HG03457 (cell line): ENCODE results near the gene LHFPL3.
"Not testable (repeated sequence)": the region's sequence is repeated elsewhere in the genome, so short reads cannot be mapped to it uniquely, and the experiment has no call there.

ENCODE experiments used
- ATAC-seq: cut with Tn5 transposase; IDR thresholded peaks from one replicate; pipeline ENCODE4 v1.9.1; 2021; ENCODE audit warnings: moderate number of reproducible peaks; ENCODE audit not compliant: unreplicated experiment

The LHFPL3 gene

DNA sequence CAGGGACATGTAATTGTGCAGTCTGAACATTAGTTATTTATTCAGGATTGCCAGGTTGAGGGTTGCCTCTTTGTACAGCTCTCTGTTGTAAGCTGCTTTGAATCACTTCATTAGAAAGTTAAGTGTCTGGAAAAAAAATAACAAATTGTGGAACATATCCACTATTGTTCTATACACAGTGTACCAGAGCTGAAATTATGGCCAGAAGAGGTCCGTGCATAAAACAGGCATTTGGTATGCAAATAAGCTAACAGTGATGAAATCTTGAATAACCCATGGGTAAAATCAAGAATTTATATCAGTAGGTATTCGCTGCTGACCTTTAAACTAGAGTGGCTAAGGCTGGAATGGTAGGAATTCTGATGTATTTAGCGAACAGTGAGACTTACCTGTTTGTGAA lies 152.1 kb downstream of the LHFPL3 start:
- ATAC-seq = no peak

DNA sequence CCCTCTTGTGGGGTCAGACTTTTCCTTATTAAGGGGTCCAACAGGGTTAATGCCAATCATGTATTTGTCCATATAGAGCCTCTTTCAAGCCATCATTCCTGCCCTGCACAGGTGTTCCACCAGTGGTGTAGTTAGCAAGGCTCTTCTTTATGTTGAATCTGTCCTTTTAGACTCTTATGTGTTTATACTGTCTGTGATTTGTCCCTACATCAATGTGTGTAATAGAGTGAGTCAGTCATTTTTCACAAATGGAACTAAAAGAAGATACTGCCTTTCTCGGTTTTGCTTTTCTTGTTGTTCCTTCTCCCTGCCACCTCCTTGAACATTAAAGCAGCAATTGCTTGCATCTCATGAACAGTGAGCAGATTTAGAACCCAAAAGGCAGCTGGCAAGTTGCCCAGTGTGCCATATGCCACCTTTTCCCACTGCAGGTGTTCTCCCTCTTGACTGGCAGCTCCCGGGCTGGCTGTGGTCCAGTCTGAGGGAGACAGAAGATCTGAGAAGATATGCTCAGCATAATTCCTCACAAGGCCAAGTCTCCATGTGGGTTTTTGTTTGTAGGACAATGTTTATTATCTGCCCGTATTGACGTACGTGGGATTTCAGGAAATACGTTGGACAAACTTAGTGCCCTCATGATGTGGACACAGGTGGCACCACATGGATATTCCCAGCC lies 154.1 kb downstream of the LHFPL3 start:
- no peak for ATAC-seq

DNA sequence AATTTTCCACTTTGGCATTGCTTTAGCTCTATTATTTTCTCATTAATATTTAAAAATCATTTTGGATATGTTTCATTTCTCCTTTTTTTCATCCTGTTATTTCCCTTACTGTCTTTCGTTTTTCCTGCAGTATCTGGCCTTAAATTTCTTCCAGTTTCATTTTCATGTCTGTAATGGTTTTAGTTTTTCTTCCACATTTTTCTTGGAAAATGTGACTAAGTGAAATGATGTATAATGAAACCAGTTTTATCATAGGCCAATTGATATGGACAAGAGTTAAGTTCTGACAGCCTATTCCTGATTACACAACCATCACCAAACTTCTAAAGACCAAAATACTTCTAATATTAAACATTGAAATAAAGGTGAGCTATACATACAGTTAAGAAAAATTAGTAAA lies 158.5 kb downstream of the LHFPL3 start:
- no peak for ATAC-seq

DNA sequence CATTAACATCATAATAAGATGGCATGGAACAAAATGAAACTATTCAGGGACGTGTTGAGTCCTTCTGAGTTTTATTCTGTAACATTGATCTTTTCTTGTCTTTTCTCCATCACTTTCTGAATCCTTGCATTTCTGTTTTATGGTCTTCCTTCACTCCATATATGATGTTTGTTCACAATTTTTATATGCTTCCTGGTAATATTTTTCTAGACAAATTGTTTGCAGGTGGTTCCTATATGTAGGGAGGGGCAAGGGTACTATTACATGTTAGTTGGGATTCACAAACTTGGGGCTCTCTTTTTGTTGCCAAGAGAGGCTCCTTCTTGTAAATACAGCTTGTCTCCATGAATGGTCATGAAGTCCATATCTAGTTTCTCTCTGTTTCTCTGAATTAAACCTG lies 159.2 kb downstream of the LHFPL3 start:
- ATAC-seq = no peak

DNA sequence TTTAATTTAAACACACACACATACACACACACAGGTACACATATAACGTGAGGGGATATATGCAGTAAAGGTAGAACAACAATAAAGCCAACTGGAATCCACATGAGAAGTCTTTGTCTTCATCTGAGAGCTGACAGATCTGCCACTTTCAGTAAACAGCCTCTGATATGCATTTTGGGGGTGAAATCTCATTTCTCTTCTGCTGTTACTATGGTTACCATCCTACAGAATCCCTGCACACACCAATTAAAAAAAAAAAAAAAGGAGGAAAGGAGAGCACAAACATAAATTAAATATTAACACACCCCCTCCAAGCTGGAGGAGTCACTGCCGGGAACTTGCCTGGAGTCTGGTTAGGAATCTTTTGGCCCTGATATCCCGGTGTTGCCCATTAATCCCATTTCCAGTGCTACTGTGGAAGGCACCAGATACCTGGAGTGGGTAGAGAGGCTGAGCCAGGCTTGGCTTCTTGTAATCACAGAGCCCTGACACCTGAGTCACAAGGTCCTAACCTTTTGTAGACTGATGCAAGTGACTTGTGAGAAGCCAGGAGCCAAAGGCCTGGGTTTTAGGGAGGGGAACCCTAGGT lies 169.1 kb downstream of the LHFPL3 start:
- ATAC-seq = no peak

DNA sequence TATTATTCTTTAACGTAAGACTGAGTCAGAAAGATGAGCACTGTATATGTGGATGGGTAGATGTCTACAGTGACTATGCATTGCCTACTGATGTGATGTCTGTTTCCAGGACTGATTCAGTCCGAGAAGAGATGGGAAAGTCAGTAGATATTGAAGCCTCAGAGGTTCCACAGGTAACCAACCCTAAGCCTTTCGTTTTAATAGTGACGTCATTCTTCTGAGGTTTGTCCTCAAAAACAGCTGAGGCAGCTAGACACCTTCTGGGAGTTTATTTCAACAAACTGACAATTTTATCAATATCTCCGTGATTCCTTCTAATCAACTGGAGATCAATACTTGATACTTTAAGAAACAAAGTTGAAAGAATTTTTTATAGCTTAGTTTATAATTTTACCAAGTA lies 171.6 kb downstream of the LHFPL3 start:
- no peak for ATAC-seq

DNA sequence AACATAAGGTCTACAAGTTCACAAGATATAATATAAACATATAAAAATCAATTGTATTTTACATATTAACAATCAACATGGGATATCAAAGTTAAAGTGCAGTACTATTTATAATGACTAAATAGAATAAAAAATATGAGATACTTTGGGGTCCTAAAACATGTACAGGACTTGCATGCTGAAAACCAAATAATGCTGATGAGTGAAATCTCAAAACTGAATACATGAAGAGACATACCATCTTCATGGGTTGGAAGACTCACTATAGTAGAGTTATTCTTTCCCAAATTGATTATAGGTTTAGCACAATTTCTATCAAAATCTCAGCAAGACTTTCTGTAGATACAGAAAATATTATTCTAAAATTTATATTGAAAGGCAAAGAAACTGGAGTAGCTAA lies 181.5 kb downstream of the LHFPL3 start:
- ATAC-seq = no peak

DNA sequence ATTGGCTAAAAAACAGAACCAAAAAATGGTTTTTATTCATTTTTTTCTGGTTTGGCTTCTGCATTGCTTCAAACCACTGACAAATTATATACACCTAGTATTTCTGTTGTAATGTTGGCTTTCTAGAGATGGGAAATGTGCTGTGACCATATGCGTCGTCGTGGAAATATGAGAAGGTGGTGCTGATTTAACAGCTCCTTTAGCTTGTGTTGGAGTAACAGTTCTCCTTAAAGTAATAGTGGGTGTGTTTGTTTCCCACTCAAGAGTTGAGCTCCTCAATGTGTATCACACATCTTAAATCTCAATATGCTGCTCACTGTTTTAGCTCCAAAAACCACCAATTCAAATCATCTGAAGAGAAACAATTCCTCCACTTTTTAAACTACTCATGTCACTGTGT lies 196.4 kb downstream of the LHFPL3 start:
- no peak for ATAC-seq

DNA sequence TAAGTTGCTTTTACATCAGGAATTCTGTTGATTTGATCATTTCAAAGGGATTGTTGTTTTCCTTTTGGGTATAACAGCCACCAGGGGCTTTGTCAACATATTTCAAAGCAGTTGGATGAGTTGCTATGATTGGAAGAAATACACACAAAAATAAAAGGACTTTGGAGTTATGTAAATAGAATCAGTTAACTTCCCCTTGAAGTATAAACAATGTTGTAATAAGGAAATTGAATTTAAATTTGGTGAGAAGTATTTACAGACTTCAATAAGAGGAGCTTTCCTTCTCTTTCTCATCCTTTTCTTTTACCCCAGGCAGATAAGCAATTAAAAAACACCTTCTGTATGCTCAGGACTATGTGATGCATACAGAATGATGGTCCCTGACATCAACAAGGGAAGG lies 199.7 kb downstream of the LHFPL3 start:
- ATAC-seq = no peak

DNA sequence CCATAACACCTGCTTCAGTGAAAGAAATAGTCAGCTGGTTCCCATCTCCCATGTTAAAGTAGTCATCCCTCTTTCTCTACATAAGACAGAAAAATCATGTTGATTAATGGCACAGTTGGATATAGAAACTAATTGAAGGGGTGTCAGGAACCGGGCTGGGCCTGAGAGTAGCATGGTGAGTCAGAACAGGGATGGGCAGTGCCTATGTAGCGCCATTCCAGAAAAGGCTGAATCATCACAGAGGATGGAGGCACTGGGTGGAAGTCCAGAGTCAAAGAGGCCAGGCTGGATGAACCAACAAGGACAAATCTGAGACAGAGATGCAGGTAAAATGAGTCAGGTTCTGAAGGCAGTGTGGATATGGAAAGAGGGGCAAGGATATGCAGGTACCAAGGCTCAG lies 201.2 kb downstream of the LHFPL3 start:
- no peak for ATAC-seq

DNA sequence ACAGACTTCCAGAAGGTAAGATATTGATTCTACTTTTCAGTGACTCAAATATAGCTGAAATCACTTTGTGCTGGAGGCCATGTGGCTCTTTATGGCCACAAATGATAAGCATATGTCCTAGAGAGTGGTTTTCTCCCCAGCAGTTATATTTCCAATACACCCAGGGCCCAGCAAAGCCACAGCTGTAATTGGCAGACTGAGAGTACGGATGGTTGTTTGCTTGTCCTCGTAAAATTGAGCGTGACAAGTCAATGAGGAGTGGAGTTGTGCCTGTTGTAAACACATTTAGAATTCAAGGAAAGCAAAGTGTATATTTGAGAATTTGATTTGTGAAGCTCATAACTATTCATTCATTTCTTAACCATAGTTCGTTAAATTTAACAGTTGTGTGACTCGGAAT lies 201.8 kb downstream of the LHFPL3 start:
- no peak for ATAC-seq

DNA sequence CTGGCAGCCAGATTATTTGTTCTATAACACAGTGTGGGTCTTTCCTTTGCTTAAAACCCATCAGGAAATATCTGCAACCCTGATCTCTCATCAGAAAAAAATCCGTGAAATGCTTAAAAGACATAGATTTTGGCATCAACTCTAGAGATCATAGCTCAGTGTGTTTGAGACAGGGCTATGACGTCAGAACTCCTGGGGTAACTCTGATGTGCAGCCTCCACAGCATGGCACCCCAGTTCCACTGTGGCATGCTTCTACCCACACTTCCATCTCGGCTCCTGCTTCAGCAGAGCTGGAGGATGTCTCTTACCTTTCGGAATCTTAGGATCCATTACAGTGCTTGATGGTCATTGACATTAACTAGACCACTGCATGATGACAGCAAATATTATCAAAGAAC lies 205.7 kb downstream of the LHFPL3 start:
- no peak for ATAC-seq

DNA sequence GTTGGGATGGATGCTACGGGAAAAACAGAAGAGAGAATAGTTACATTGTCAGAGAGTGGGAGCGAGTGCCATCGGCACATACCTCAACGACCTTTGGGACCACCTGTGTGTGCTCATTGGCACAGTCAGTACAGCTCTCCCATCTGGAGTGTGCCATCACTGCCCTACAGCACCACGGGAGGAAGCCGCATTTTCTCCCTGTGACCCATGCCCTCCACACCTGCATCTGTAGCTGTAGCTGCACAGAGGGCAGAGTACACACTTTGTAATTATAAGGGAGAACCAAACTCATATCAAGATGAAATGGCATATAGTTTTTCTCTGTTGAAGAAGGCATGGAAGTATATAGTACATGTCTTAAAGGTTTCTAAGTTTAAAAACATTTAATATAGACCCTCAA lies 207.4 kb downstream of the LHFPL3 start:
- ATAC-seq = no peak

DNA sequence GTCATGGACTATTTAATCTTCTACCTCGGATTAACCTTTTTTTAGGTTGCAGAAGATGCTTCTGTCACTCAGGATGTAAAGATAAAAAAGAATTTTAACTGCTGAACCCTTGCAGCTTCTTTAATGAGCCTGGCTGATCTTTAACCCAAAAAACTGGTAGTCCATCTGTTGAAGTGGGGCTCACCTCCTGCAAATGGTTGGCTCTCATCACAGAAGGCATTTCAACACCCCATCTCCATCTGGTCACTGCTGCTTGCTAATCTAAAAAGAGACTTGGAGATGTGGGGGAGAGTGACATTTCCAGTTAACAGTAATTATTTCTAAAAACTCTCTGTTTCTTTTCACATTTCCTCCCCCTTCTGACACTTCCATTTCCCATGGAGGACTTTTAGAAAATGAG lies 208.6 kb downstream of the LHFPL3 start:
- no peak for ATAC-seq

DNA sequence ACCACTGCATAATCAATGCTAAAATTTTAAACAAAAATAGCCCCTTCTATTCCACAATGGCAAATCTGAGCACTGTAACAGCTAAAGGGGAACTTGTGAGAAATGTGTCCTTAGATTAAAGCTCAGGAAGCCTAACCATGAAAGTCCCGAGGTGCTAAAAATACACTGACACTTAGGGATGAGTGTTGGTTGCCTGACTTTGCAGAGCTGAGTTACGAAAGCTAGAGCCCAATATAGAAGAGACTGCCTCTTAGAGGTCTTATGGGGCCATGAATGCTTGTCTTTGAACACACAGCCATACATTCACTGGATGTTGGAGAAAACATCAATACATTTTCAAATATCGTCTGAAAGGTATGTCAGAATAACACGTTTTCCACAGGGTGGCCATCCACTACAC lies 209.7 kb downstream of the LHFPL3 start:
- ATAC-seq = no peak

DNA sequence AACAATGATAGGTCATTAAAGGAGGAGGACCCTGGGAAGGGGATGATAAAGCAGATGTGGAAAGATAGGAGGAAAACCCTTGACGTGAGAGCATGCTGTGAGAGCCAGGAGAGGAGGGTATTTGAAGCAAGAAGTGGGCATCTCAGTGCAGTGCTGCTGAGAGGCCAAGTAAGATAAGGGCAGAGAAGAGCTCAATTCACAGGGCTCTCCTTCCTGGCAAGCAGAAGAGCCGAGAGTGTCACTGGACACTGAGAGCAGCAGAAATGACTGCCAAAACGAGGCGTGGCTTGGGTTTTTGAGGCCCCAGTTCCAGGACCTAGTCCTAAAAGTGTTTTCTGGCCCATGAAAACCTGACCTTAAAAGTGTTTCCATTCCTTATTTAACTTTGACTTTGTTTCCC lies 213.5 kb downstream of the LHFPL3 start:
- ATAC-seq = no peak

DNA sequence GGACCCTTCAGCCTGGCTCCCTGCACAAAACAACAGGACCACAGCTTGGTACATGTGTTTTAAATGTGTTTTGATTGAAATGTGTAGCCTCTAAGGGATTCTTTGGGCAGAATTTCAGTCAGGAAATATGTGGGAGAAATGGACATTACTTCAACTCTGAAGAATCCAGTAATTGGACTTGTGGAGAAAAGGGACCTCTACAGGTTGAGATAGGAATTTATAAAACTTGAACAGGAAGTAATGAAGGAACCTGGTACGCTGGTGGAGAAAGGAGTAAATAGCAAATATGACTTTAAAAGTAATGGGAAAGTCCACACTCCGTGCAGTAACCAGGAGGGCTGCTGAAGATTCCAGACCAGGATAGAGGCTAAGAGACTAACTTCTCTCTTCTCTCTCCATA lies 220.5 kb downstream of the LHFPL3 start:
- no peak for ATAC-seq

DNA sequence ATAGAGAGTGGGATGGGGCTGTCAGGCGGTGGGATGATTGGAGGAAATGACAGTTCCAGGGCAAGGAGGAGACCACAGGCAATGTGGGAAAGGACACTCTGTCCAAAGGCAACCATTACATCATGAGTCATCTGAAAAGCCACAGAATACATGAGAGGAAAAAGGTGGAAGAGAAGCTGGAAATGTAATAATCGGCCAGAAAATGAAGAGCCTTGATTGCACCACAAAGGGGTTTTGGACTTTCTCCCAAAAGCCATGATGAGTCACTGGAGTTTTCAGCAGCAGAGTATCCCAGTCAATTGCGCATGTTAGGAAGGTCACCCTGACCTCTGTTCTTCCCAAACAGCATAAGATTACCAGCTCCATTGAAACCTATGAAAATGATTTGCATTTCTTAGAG lies 222.0 kb downstream of the LHFPL3 start:
- no peak for ATAC-seq

DNA sequence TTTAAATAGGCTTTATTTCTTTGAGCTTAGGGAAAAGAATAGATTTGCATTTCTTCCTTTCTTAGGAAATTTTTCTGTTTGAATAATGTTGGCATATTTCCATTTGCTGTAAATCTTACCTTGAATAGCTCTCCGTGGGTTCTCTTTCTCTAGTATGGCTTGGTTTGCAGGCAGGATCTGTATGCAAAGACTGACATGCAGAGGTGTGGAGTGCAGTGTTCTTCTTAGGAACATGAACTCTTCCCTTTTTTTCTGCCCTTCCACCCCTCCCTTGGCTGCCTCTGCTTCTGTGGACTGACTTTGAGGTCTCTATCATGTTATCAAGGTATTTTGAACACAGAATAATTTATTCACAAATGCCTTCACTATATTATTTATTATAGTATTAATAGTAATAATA lies 222.8 kb downstream of the LHFPL3 start:
- ATAC-seq = no peak

DNA sequence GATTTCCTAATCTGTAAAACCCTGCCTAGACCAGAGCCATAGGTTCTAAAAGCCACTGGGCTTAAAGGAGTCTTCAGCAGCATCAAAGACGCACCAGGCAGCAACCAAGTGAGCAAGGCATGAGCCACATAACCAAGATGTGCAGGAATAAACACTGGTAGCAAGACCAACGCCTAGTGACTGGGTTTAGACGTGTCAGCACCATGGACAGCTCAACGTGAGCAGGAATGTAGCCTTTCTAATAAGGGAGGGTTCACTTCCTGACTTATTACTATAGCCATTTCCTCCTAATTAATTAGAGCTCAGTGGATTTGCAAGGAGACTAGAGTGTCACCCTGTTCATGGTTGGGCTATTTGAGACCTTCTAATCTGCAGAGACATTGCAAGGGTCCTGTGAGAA lies 223.7 kb downstream of the LHFPL3 start:
- no peak for ATAC-seq

DNA sequence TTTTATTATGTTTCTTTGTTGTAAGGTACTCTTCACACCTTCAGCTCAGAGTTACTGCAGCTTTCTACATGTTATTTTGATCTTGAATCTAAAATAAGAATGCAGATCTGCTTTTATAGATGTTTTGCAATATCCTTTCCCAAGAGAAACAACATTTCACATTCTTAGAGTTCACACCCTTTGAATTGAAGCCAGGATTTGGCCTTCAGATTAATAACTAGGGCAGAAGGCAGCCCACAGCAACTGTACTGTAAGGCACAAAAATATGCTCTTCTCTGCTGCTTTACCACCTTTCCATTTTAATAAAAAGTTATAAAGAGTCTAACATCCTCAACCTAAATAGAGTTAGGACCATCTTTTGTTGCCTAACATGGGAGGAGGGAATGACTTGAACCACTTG lies 224.7 kb downstream of the LHFPL3 start:
- no peak for ATAC-seq

DNA sequence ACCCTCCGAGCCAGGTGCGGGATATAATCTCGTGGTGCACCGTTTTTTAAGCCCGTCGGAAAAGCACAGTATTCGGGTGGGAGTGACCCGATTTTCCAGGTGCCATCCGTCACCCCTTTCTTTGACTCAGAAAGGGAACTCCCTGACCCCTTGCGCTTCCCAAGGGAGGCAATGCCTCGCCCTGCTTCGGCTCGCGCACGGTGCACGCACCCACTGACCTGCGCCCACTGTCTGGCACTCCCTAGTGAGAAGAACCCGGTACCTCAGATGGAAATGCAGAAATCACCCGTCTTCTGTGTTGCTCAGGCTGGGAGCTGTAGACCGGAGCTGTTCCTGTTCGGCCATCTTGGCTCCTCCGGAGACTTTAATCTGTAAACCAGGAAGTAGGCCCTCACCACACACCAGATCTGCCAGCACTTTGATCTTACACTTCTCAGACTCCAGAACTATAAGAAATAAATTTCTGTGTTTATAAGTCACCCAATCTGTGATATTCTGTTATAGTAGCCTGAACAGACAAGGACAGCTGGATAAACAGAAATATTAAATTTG lies 235.0 kb downstream of the LHFPL3 start:
- ATAC-seq = not testable (repeated sequence)

DNA sequence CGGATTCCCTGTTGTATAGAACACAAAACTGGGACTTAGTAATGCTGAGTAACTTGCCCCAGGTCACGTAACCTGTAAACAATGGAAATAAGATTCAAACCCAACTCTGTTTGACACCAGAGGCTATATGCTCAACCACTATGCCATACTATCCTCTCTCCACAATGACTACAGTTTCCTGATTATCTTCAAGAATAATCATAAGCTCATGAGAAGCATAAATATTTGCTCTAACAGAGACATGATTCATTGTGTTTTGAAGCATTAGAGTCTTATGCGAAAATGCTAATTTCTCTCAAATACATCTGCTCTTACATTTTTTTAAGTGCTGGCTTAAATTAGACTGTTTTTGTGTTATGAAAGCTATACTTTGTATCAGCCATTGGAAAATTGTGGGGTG lies 241.3 kb downstream of the LHFPL3 start:
- ATAC-seq = no peak
